Coronary artery (tissue), 2 donors: ENCODE data around the gene GRWD1.

Source experiments
- DNase-seq: peaks from one replicate; pipeline ENCODE4 v3.0.0-alpha.2; 2017; ENCODE audit warnings: low spot score
- H3K27ac ChIP-seq, 2 donors: fragments of 200-600 bp; sonication (generic); one replicate each; pipeline ENCODE4 v1.5.1; 2016 to 2019
- H3K4me3 ChIP-seq: fragments of 200-600 bp; sonication (generic); 2 replicates; pipeline ENCODE4 v1.5.1; 2016; ENCODE audit warnings: mild to moderate bottlenecking, moderate library complexity
- CTCF ChIP-seq: fragments of 200-600 bp; sonication (generic); IDR thresholded peaks from one replicate; pipeline ENCODE4 v1.5.1; 2019; ENCODE audit warnings: antibody characterized with exemption

The GRWD1 gene

GRCh38 chr19:48450441-48450840, 4.7 kb downstream of the GRWD1 start:
- no peak overlapping the region for H3K4me3 ChIP-seq
- no peak for TF ChIP-seq CTCF
- no peak overlapping the region for H3K27ac ChIP-seq
- DNase-seq = no peak

GRCh38 chr19:48450863-48451262, 5.1 kb downstream of the GRWD1 start:
- no peak for DNase-seq
- no peak for TF ChIP-seq CTCF

GRCh38 chr19:48451624-48452023, 5.8 kb downstream of the GRWD1 start:
- TF ChIP-seq CTCF = no peak
- no peak overlapping the region for H3K27ac ChIP-seq
- no peak for DNase-seq

More at GRCh38 chr19:48450863-48451262, 5.1 kb downstream of the GRWD1 start:
- no peak overlapping the region for H3K4me3 ChIP-seq
- H3K27ac ChIP-seq = no peak overlapping the region

GRCh38 chr19:48452289-48453190, 6.8 kb downstream of the GRWD1 start:
- DNase-seq = no peak
- Histone ChIP-seq H3K27ac (no peak overlapping the region), H3K4me3 (no peak overlapping the region)
- no peak for TF ChIP-seq CTCF

More at GRCh38 chr19:48451624-48452023, 5.8 kb downstream of the GRWD1 start:
- H3K4me3 ChIP-seq = no peak overlapping the region

- no peak for TF ChIP-seq CTCF
Measured at GRCh38 chr19:48454150-48454730, 8.5 kb downstream of the GRWD1 start.

GRCh38 chr19:48455171-48455907, 9.6 kb downstream of the GRWD1 start, which contains the start of gene KCNJ14:
Gene KCNJ14 (plus strand): TSS chr19:48455574. CDS start chr19:48461725, 6,151 bp downstream.
- H3K27ac ChIP-seq = no peak within 1 kb of the TSS
- no peak for DNase-seq
- TF ChIP-seq CTCF = no peak
- no peak within 1 kb of the TSS for H3K4me3 ChIP-seq

More at GRCh38 chr19:48454150-48454730, 8.5 kb downstream of the GRWD1 start:
- no peak overlapping the region for H3K27ac ChIP-seq
- H3K4me3 ChIP-seq = no peak overlapping the region
- DNase-seq = no peak
